D721Med (cell line): ENCODE data around the gene GPR87.
A peak's percentile ranks its signal among the peaks of the same experiment; 100 is the strongest.

ENCODE experiments used
- DNase-seq: peaks from one replicate; pipeline ENCODE4 v3.0.0; 2011; ENCODE audit warnings: low spot score; ENCODE audit not compliant: insufficient read length
- FAIRE-seq: peaks from 2 replicates; lab custom pipeline; 2011; peaks lifted over from hg19 to GRCh38; lab: Jason Lieb, UNC
- CTCF ChIP-seq: IDR thresholded peaks from 2 replicates; pipeline ENCODE4 v1.5.1; 2012; ENCODE audit warnings: mild to moderate bottlenecking, control low read depth; ENCODE audit not compliant: insufficient read depth; ENCODE audit errors: missing control alignments

The GPR87 gene

GRCh38 chr3:151289445-151289844 is 27.2 kb downstream of the GPR87 start:
- FAIRE-seq = no peak
- no peak for TF ChIP-seq CTCF
- no peak for DNase-seq

- no peak for FAIRE-seq
These were observed 30.7 kb downstream of the GPR87 start for GRCh38 chr3:151285940-151286339.

GRCh38 chr3:151283907-151284461 is 32.6 kb downstream of the GPR87 start:
- TF ChIP-seq CTCF = no peak
- no peak for DNase-seq
- no peak for FAIRE-seq

More at GRCh38 chr3:151285940-151286339, 30.7 kb downstream of the GPR87 start:
- no peak for DNase-seq
- no peak for TF ChIP-seq CTCF

GRCh38 chr3:151283387-151283786 is 33.2 kb downstream of the GPR87 start:
- FAIRE-seq (no peak), DNase-seq (no peak)
- no peak for TF ChIP-seq CTCF

GRCh38 chr3:151282921-151283320 is 33.7 kb downstream of the GPR87 start:
- no peak for DNase-seq
- peak; percentile 69 for TF ChIP-seq CTCF
- peak; percentile 21 for FAIRE-seq

GRCh38 chr3:151281671-151282324 is 34.8 kb downstream of the GPR87 start:
- no peak for DNase-seq
- FAIRE-seq = no peak
- TF ChIP-seq CTCF = no peak

GRCh38 chr3:151278230-151278629 is 38.4 kb downstream of the GPR87 start, which contains the start of gene P2RY14:
Gene P2RY14 (minus strand): TSS chr3:151278542. CDS start chr3:151214316, 64,226 bp downstream.
- TF ChIP-seq CTCF = no peak
- FAIRE-seq (no peak), DNase-seq (no peak)
